GM13977 (cell line): ENCODE results near the gene DRD2.

Experiments used
- DNase-seq: peaks from one replicate; pipeline ENCODE4 v3.0.0; 2012; ENCODE audit warnings: low spot score
- in situ Hi-C: fragments of 300-500 bp; cut with MboI; formaldehyde crosslinking; loops from one replicate; pipeline ENCODE4 v1.12.0; 2022; ENCODE audit warnings: low sequenced_read_pairs, low pct_unique_long_range_greater_than_20kb, mixed read lengths, inconsistent platforms; ENCODE audit not compliant: unreplicated experiment
- TF ChIP-seq, protein P1 (sequence below): IDR thresholded peaks from 2 replicates; pipeline ENCODE4 v1.5.1; 2012; ENCODE audit warnings: mild to moderate bottlenecking, control low read depth; ENCODE audit not compliant: insufficient read depth; ENCODE audit errors: extremely low read depth, missing control alignments

DRD2 gene

GRCh38 chr11:113387605-113388211, 87.5 kb downstream of the DRD2 start, which contains the start of gene ANKK1:
Gene ANKK1, plus strand, starts transcription at chr11:113387779. Its CDS starts 106 bp downstream, at chr11:113387885.
- TF ChIP-seq, protein P1, sequence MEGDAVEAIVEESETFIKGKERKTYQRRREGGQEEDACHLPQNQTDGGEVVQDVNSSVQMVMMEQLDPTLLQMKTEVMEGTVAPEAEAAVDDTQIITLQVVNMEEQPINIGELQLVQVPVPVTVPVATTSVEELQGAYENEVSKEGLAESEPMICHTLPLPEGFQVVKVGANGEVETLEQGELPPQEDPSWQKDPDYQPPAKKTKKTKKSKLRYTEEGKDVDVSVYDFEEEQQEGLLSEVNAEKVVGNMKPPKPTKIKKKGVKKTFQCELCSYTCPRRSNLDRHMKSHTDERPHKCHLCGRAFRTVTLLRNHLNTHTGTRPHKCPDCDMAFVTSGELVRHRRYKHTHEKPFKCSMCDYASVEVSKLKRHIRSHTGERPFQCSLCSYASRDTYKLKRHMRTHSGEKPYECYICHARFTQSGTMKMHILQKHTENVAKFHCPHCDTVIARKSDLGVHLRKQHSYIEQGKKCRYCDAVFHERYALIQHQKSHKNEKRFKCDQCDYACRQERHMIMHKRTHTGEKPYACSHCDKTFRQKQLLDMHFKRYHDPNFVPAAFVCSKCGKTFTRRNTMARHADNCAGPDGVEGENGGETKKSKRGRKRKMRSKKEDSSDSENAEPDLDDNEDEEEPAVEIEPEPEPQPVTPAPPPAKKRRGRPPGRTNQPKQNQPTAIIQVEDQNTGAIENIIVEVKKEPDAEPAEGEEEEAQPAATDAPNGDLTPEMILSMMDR: peak; percentile 31
- in situ Hi-C loops: no loop called here
- no peak for DNase-seq

- DNase-seq: no peak
- in situ Hi-C loops: no loop called here
- TF ChIP-seq, protein P1: no peak
Measured at GRCh38 chr11:113386866-113387265, 88.3 kb downstream of the DRD2 start.

DNA sequence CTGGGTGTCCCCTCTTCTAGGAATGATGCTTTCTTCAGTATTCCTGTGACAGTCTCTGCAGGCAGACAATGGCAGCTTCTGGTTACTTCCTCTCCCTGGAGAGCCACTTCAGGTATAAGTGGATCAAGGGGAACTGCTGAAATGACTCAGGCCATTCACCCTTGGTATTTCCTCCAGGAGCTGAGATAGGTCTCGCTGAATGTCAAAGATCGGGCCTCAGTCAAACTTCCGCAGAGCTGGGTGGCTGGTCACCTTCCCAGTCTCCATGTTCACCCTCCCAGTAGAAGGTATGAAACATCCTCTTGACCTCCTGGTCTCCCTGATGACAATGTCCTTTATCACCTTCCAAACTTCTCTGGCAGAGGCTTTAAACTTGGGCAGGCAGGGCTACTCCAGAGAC, 89.4 kb downstream of the DRD2 start:
- DNase-seq: no peak
- TF ChIP-seq, protein P1: no peak
- in situ Hi-C loops: no loop called here

- no peak for DNase-seq
- TF ChIP-seq, protein P1: no peak
- in situ Hi-C loops: no loop called here
Measured at GRCh38 chr11:113384551-113384950, 90.6 kb downstream of the DRD2 start.

GRCh38 chr11:113382121-113382520, 93.1 kb downstream of the DRD2 start:
- TF ChIP-seq, protein P1: no peak
- in situ Hi-C loops: no loop called here
- no peak for DNase-seq

DNA sequence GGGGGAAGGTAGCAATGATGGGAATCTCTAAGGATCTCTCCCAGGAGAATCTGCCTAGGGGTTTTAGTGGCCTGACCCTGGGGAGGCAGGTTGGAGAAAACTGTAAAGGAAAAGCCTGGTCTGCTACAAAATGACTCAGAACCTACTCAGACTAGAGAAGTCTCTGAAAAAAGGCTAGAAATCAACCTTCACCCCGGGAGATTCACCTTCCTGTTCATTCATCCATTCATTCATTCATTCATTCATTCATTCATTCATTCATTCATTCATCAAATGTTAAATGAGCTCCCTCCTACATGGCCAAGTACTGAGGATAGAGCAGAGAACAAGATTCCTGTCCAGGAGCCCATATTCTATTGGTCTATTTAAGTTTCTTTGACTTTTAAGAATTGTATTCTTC, 96.5 kb downstream of the DRD2 start:
- in situ Hi-C loops: no loop called here
- no peak for DNase-seq

More for the DNA sequence above, 96.5 kb downstream of the DRD2 start:
- TF ChIP-seq, protein P1: no peak
